UCSD-AML1 (cell line): ENCODE measurements around the gene NLRP6.
"Not testable (repeated sequence)": the region's sequence is repeated elsewhere in the genome, so short reads cannot be mapped to it uniquely, and the experiment has no call there.

Experiments
- DNase-seq: peaks from one replicate; lab custom pipeline; 2025; ENCODE audit not compliant: unreplicated experiment; lab: John Stamatoyannopoulos, UW

The NLRP6 gene

DNA sequence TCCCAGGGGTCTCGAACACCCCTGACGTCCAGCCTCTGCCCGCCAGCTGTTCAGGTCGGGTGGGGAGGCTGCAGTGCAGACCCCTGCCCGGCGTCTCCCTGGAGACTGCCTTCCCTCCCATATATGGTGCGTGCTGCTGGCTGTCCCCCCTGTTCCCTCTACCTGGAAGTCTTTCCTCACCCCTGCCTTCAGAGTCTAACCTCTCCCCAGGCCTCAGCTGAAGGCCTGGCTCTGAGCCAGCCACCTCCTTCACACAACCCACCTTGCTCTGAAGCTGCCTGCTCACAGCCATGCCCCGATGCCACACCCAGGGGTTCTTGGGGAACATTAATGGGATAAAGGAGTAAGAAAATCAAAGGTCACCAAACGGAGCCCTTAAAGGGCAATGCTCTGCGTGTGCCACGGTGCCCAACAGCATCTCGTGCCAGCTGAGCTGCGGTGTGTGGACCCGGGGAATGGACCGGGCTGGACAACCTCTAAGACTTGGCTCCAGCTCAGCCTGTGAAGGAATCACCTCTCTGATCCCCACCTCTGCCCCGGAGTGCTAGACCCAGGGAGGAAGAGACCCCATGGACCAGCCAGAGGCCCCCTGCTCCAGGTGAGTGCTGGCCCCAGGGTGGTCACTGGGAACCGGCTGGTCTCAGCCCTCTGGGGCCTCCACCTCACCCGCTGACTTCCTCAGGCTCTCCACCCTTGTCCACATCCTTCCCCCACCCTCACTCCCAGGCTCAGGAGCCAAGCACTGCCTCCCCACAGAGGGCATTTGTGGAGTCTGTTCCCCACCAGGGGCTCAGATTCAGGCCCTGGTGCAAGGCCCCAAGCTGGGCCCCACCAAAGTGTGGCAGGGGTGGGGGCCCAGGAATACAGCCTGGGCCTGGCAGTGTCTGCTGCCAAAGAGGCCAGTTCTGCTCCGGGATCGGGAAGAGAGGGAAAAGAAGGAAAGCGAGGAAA, at the start of gene NLRP6:
Gene NLRP6 (plus strand): TSS at position 407 of the 951 bp plus-strand sequence. CDS start 163 bp downstream, at position 570.
- DNase-seq, result no peak

DNA sequence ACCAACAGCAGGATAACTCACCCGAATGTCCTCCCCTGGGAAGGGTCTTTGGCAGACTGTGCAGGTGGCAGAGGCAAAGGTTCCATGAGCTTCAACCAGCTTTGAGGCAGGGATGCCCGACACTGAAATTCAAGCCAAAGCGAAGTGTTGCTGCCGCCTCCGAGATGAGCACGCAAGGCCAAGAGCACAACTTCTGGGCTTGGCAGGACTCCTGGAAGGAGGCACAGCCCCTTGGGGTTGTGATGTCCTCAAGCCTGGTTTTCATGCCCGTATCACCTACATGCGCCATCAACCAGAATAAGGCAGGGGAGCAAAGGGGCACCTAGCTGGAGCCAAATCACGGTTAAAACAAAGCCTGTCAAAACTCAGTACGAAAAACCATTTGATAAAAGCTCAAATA, 47.8 kb upstream of the NLRP6 start:
- no peak for DNase-seq

DNA sequence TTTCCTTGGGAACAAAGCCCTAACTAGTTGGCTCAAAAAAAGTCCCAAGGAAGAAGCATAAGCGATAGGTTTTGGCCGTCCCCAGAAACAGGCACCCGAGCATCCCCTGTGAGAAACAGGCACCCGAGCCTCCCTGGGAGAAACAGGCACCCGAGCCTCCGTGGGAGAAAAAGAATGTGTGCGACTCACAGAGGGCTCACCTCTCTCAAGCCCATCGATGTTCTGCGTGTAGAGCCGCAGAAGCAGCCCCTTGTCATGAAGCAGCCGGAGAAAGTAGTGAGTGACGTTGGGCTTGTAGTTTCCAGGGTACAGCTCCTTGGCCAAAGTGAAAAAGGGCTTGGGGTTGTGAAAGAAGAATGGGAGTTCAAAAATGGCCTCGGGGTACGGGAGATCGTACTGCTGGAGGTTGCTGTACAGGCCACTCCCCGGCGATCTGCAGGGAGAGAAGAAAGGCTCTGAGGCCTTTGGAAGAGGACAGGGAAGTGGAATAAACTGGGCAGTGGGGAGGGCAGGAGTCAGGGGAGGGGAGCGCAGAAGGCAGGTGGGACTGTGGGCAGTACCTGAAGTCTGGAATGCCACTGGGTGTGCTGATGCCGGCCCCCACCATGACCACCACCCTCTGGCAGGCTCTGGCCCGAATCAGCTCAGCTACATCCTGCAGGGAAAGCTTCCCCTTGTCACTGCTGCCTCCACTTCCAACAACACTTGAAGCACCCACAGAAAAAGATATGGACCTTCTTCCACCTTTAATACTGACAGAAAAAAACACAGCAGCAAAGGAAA, 45.2 kb upstream of the NLRP6 start:
- no peak for DNase-seq

DNA sequence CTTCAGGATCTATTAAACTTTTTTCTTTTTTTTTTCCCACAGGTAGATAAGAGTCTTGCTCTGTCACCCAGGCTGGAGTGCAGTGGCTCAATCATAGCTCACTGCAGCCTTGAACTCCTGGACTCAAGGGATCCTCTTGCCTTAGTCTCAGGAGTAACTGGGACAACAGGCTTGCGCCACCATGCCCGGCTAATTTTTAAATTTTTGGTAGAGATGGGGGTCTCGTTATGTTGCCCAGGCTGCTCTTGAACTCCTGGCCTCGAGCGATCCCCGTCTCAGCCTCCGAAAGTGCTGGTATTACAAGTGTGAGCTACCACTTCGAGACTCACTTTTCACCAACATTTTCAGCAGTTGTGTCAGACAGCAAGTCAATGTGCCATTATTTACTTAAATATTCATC, 43.0 kb upstream of the NLRP6 start:
- DNase-seq, result no peak

DNA sequence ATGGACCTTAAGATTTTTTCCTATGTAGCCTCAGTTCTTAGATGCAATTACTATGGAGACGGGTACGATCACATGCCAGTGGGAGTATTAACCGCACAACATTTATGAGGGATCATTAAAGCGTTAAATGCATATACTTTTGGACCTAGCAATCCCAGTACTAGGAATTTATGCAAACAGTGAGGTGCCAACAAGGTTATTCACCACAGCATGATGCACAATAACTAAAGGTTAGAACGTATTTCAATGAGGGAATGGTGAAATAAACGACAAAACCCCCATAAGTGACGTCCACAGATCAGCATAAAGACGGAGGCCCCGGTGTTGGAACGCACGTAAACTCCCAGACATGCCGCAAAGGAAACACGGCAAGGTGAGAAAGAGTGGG, 42.6 kb upstream of the NLRP6 start:
- no peak for DNase-seq

DNA sequence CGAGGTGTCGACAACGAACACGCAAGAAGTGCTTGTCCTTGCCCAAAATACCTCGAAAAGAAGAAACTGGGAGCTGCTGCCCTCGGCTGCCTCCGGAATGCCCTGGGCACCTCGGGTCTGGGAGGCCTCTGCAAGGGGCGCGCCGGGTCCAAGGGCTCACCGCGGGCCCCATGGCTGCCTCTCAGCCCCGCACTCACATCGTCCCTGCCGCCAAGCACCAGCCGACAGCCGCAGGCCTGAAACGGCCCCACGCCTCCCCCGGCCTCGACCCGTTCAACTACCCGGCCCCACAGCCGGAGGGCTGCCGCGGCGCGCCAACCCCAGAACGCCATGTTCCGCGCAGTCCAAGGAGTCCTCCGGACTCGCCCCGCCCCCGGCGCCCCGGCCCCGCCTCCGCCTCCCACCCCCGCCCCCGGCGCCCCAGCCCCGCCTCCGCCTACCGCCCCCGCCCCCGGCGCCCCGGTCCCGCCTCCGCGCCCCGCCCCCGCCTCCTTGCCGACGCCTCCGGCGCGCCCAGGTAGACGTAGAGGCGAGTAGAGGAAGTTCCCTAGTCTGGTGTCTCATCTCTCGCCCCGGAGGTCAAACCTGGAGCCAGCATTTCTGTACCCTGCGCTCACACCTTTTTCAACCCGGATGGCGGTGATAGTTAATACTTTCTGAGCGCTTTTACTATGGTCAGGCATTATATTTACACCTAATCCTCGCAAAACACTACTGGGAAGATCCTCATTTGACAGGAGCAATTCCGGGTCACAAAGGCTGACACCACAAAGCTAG, 42.0 kb upstream of the NLRP6 start, which contains the start of gene SIRT3:
Gene SIRT3 (minus strand): TSS at position 346 of the 777 bp plus-strand sequence. CDS start 14 bp downstream, at position 332.
- peak; percentile 81 for DNase-seq

DNA sequence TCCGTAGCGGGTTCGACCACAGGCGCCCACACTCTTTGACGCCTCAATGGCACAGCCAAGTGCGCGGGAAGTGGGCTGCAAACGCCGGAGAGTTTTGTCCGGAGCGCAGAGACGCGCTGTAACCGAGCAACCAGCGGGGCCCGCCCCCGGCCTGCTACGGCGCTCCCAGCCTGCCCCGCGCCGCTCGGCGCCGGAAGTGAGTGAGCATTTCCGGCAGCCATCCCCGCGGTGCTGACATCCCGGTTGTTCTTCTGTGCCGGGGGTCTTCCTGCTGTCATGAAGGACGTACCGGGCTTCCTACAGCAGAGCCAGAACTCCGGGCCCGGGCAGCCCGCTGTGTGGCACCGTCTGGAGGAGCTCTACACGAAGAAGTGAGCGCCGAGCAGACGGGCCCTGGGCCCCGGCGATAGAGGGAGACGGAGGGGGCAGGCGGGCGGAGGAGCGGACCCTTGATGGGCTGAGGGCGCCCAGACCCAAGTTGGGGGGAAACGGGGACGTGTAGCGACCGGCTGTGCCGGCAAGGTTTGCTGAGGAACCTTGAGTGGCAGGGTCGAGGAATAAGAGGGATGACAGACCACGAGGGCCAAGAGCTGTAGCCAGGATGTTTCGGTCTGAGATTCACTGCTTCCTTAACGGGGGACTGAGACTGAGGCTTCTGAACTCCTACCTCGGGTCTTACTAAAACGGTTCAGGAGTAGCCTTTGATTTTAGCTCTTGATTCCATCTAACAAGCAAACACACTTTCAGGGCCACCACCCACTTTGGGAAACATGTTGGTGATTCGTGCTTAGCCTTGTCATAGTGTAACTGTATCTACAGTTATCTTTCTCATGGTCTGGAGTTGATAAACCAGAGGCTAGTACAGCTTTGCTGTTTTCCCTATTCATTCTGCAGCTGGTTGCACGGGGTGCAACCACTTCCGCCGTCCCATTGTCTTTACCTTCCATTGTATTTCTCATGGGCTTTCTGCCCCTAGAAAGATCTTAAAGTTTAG, 41.1 kb upstream of the NLRP6 start, which contains the start of gene PSMD13:
Gene PSMD13 (plus strand): TSS at position 203 of the 994 bp plus-strand sequence. CDS start 74 bp downstream, at position 277.
- DNase-seq, result peak; percentile 88

DNA sequence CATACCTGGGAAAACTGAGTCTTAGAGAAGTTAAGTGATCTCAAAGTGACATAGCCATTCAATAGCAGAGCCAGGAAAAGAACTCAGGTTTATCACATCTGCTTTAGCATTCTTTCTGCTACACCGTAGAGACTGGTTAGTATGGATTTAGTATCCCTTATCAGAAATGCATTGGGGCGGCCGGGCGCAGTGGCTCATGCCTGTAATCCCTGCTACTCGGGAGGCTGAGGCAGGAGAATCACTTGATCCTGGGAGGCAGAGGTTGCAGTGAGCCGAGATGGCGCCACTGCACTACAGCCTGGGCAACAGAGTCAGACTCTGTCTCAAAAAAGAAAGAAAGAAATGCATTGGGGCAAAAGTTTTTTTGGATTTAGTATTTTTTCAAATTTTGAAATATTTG, 39.9 kb upstream of the NLRP6 start:
- not testable (repeated sequence) for DNase-seq

DNA sequence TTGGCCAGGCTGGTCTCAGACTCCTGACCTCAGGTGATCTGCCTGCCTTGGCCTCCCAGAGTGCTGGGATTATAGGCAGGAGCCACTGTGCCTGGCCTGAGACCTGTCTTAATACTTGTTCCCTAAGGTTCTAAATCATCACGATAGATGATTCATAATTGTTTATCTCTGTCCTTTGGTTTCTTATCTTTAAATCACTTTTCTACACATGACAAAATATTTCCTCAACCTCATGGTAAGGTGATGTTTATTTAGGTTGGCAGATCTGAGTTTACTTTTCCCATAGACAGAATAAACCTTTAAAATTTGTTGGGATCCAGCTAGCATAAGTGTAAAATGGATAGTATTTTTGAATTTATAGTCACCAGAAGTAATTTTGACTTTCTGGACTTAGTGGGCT, 37.9 kb upstream of the NLRP6 start:
- DNase-seq, result no peak

DNA sequence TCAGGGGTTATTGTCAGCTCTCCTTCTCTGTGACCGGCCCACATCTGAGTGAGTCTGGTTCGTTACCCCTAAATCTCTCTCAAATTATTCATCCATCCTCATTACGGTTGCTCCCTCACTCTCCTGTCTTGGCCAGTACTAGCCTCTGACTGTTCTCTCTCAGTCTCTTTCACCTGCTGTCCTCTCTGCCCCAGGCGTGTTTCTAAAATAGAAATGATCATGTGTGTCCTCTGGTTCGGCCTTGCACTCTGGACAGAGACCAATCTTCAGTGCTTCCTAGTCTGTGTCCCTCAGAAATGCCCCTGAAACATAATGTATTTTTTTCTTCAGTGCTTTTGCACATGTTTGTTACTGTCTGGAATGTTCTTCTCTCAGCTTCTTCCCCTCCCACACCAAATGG, 36.6 kb upstream of the NLRP6 start:
- DNase-seq, result no peak

DNA sequence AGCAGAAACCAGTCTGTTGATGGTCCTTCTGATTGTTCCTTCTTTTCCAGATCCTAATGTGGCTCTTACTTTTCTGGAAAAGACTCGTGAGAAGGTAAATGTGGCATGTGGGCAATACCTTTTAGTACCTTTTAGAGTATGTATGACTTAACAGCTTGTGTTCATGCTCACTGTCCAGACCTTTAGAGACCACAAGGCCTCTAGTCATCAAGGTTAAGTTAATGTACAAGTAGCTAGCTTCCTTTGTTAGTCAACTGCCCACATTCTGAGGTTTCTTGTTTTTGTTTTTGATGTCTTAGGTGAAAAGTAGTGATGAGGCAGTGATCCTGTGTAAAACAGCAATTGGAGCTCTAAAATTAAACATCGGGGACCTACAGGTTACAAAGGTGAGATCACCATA, 33.8 kb upstream of the NLRP6 start:
- DNase-seq, result no peak

DNA sequence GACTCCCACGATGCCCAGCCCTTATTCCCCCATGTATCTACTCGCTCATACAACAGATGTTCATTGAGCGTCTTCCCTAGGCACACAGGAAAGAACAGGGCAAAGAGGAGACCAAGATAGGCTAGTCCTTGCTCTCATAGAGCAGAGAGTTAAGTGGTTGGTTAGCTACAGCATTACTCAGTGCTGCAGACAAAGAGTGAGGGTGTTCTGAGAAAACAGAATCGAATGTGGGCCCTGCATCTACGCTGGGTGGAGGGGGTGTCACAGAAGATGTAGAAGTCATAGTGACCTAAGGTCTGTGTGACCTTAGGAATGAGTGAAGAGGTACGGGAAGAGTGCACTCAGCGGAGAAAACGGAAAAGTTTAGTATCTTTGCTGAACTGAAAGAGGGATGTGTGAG, 29.1 kb upstream of the NLRP6 start:
- DNase-seq, result no peak

DNA sequence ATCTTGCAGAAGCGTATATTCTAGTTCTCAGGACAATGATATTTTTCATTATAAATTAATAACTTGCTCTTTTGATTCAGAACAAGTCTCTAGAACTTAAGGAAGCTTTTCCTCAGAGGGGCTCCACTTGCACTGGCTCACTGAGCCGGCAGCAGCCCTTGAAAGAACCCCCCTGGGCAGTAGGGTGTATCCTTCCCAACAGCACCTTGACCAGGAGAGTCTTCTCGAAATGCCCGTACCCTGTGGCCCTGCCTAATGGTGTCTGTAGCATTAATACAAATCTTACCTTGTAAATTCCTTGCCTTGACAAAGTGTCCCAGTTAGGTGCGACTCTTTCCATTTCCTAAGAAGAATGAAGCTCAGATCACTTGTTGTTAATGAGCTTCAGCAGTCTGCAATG, 27.9 kb upstream of the NLRP6 start:
- no peak for DNase-seq

DNA sequence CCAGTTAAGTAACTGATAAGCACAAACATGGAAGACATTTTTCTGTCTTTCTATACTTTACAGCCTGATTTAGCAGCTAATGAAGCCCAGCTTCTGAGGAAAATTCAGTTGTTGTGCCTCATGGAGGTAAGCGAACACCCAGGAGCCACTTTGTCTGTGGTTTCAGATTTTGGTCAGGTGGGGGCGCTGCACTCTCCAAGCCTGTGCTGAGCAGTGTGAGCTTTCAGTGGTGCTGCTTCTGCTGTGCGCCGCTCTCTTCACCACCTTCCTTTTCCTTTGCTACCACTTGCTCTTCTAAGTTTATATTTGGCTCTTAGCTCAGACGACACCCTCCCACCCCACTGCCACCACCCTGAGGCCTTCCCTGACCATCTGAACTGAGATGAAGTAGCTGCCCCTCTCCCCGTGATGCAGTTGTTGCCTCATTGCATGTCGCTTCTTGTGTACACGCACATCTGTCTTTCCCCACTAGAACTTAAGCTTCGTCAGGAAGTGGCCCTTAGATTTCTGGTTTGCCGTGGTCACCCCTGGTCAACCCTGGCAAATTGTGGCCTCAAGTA, 27.4 kb upstream of the NLRP6 start:
- DNase-seq, result peak; percentile 68

DNA sequence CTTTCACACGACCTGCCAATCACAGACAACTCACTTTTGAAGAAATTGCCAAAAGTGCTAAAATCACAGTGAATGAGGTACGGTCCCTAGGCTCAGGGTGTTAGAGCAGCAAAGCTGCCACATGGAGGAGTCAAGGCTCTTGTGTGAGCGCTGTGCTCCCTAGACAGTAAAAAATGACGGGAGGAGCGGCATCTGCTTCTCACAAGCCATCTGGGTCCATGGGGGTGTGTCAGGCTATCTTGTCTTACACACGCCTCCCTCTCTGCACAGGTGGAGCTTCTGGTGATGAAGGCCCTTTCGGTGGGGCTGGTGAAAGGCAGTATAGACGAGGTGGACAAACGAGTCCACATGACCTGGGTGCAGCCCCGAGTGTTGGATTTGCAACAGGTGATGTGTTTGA, 26.7 kb upstream of the NLRP6 start:
- no peak for DNase-seq

DNA sequence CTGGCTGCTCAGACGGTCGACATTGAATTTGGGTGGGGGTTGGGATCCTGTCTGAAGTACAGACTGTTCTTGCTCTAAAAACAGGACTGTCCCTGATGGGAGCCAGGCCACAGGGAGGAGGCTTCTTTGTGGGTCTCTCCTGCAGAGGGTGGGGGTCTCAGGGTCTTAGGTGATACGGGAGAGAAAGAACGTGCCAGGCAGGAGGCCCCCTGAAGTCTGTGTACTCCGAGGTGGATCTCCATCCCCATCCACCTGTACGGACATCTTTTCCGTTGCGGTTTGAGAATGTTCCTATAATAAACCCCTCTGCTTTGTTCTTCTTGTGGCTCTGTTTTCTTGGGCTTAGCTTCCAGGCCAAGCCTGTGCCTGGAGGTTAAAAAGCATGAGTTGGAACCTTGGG, 25.5 kb upstream of the NLRP6 start:
- DNase-seq, result no peak

DNA sequence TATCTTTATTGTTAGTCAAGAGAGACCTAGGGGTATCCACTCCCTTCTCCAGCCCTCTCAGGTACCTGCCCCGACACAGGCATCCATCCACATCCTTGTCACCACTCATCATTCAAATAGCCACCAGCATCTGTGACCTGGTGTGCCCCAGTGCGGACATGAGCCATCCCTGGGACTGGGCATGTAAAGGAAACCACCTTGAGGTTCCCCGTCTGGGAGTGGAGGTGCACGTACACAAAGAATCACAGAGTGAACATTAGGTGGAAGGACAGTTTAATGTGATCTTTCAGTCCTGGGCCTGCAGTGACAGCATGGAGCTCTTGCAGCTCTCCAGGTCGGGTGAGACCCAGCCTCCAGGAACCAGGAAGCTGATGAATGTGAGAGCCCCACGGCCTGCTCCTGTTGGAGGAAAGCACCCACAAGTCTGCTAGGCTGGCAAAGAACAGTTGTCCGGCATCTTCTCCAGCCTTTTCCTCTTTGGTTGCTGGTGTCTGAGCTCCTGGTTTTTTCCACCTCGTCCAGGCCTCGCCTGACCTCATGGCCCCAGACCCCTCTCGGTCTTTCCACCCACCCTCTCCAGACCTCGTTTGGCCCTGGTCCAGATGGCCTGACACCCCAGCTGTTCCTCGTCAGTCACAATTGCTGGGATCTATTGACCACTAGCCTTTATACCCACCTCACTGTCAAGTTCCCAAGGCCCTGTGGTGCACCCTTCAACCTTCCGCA, 24.9 kb upstream of the NLRP6 start:
- no peak for DNase-seq

DNA sequence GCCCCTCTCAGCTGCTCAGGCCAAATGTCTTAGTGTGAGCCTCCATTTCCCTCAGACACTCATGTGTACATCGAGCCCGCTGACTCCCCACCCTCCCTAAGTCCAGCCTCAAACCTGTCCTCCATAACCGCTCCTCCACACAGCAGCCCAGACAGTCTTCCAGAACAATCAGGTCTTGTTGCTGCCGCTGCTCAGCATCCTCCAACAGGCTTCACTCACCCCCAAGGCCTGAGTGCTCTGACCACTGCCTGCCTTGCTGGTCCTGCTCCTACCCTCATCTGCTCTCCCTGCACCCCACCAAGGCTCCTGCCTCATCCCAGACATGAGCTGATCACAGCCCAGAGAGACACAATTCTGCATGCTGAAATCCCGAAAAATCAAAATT, 24.3 kb upstream of the NLRP6 start:
- no peak for DNase-seq

DNA sequence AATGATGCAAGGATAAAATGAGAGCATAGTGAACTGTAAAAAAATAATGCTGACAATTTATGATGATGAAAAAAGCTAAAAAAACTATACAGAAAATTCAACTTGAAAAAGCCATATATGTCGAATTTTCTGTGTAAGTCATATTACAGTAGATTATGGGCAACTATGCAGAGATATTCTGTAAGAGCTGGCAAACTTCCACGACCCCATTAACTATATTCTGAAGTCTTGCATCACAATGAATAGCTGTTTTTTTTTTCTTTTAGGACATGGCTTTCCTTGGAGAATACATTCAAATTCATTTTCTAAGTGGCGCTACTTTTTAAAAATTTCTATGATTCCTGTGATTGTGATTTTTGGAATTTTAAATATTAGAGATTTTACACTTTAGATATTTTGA, 23.0 kb upstream of the NLRP6 start:
- DNase-seq, result no peak
